SK-N-SH (cell line): ENCODE results near the gene MBOAT2. TPM values are rescaled to one million over a fixed set of nuclear protein-coding genes. Genes with fewer than 3 reads are reported as not detected.

Experiments
- CTCF ChIA-PET: fragments of 300-600, 350-600 bp; formaldehyde crosslinking; extraction: SDS; loops from one replicate; lab custom pipeline; 2021; lab: Yijun Ruan, JAX
- POLR2A ChIA-PET: fragments of 350-600 bp; sonication (Branson Sonifier 250); formaldehyde crosslinking; extraction: SDS; loops from one replicate; lab custom pipeline; 2020; ENCODE audit warnings: antibody characterized with exemption, inconsistent platforms; lab: Yijun Ruan, JAX
- DNase-seq: peaks from one replicate; pipeline ENCODE4 v3.0.0; 2012
- H2AFZ ChIP-seq: fragments of 200-600 bp; sonication (generic); 2 replicates; pipeline ENCODE4 v1.8.1; 2016; ENCODE audit warnings: antibody characterized with exemption, mild to moderate bottlenecking, low read depth
- H3F3A ChIP-seq: fragments of 200-600 bp; sonication (generic); replicated peaks from 2 replicates; pipeline ENCODE3; 2016; ENCODE audit warnings: antibody characterized with exemption, mild to moderate bottlenecking; ENCODE audit not compliant: insufficient read depth
- H3K27ac ChIP-seq, 2 experiments: fragments of 200-500 bp in 1 of 2; fragments of 200-600 bp in 1 of 2; sonication (Bioruptor generic) in 1 of 2; sonication (generic), shearing (Covaris generic) in 1 of 2; 2 replicates each; pipeline versions ENCODE4 v1.5.1 to v1.6.1; 2014 to 2016; ENCODE audit warnings: low read depth in 2 of 2, inconsistent platforms in 1 of 2, low read length in 1 of 2, mild to moderate bottlenecking in 1 of 2, mixed read lengths in 1 of 2
- H3K27me3 ChIP-seq: fragments of 200-600 bp; sonication (generic), shearing (Covaris generic); 2 replicates; pipeline ENCODE4 v1.6.1; 2016; ENCODE audit warnings: mixed run types; ENCODE audit not compliant: insufficient read depth
- H3K36me3 ChIP-seq, 2 experiments: fragments of 200-500 bp in 1 of 2; fragments of 200-600 bp in 1 of 2; sonication (Bioruptor generic) in 1 of 2; sonication (generic) in 1 of 2; replicated peaks in 1 of 2; 2 replicates each; pipeline versions ENCODE3 to v1.5.1; 2014 to 2016; ENCODE audit warnings: low read length in 1 of 2, mild to moderate bottlenecking in 1 of 2; ENCODE audit not compliant: insufficient read depth in 2 of 2, control insufficient read depth in 1 of 2
- H3K4me1 ChIP-seq, 2 experiments: fragments of 200-500 bp in 1 of 2; fragments of 200-600 bp in 1 of 2; sonication (Bioruptor generic) in 1 of 2; sonication (generic), shearing (Covaris generic) in 1 of 2; 2 replicates each; pipeline versions ENCODE4 v1.5.1 to v1.6.1; 2014 to 2016; ENCODE audit warnings: low read depth in 1 of 2, low read length in 1 of 2, mixed run types in 1 of 2; ENCODE audit not compliant: insufficient read depth in 2 of 2, control insufficient read depth in 1 of 2
- H3K4me2 ChIP-seq: fragments of 200-600 bp; sonication (generic), shearing (Covaris generic); 2 replicates; pipeline ENCODE4 v1.6.1; 2017; ENCODE audit warnings: mixed run types
- H3K4me3 ChIP-seq, 2 experiments: fragments of 200-500 bp in 1 of 2; fragments of 200-600 bp in 1 of 2; sonication (Bioruptor generic) in 1 of 2; sonication (generic), shearing (Covaris generic) in 1 of 2; 2 replicates each; pipeline versions ENCODE4 v1.5.1 to v1.8.1; 2014 to 2016; ENCODE audit warnings: low read depth in 2 of 2, inconsistent platforms in 1 of 2, low read length in 1 of 2, mild to moderate bottlenecking in 1 of 2, mixed read lengths in 1 of 2, moderate library complexity in 1 of 2
- H3K79me2 ChIP-seq: fragments of 200-600 bp; sonication (generic); 2 replicates; pipeline ENCODE4 v1.8.1; 2017; ENCODE audit warnings: mild to moderate bottlenecking; ENCODE audit not compliant: insufficient read depth
- H3K9ac ChIP-seq: fragments of 200-600 bp; sonication (generic); 2 replicates; pipeline ENCODE4 v1.6.1; 2017; ENCODE audit warnings: mixed run types
- H3K9me2 ChIP-seq: fragments of 200-600 bp; sonication (generic); 2 replicates; pipeline ENCODE4 v1.6.1; 2017; ENCODE audit warnings: mixed run types
- H3K9me3 ChIP-seq: fragments of 200-600 bp; sonication (generic); 2 replicates; pipeline ENCODE4 v1.6.1; 2017; ENCODE audit warnings: mixed run types, mild to moderate bottlenecking, moderate library complexity
- H4K20me1 ChIP-seq: fragments of 200-600 bp; sonication (generic); 2 replicates; pipeline ENCODE4 v1.6.1; 2017; ENCODE audit warnings: mild to moderate bottlenecking, mixed run types; ENCODE audit not compliant: insufficient read depth
- CHD2 ChIP-seq: fragments of 150-350 bp; IDR thresholded peaks from 2 replicates; pipeline ENCODE4 v1.6.1; 2018; ENCODE audit warnings: low read length; ENCODE audit not compliant: partially characterized antibody
- ELF1 ChIP-seq: IDR thresholded peaks from 2 replicates; pipeline ENCODE4 v1.4.0; 2012
- EP300 ChIP-seq, 2 experiments: IDR thresholded peaks; 2 replicates each; pipeline versions ENCODE4 v1.4.0 to v1.6.1; 2012; ENCODE audit warnings: borderline replicate concordance in 1 of 2, low read depth in 1 of 2, low read length in 1 of 2
- EZH2phosphoT487 ChIP-seq: fragments of 200-600 bp; sonication (generic); IDR thresholded peaks from 2 replicates; pipeline ENCODE4 v1.6.1; 2017; ENCODE audit warnings: low read depth, mixed run types, mild to moderate bottlenecking, antibody characterized with exemption, moderate library complexity, borderline replicate concordance
- FOSL2 ChIP-seq: IDR thresholded peaks from 2 replicates; pipeline ENCODE4 v1.4.0; 2012; ENCODE audit warnings: low read depth, mild to moderate bottlenecking, moderate library complexity, borderline replicate concordance
- FOXM1 ChIP-seq: IDR thresholded peaks from 2 replicates; pipeline ENCODE4 v1.4.0; 2012; ENCODE audit warnings: low read depth, mild to moderate bottlenecking
- GATA2 ChIP-seq: sonication (generic); formaldehyde crosslinking; IDR thresholded peaks from 2 replicates; pipeline ENCODE4 v1.5.0; 2020; ENCODE audit warnings: mild to moderate bottlenecking, missing genetic modification reagents
- IRF3 ChIP-seq: fragments of 150-350 bp; IDR thresholded peaks from 2 replicates; pipeline ENCODE4 v1.6.1; 2016; ENCODE audit warnings: mild to moderate bottlenecking, low read depth, low read length
- MAX ChIP-seq: IDR thresholded peaks from 2 replicates; pipeline ENCODE4 v1.4.0; 2012; ENCODE audit warnings: low read depth
- NRF1 ChIP-seq: IDR thresholded peaks from 2 replicates; pipeline ENCODE4 v1.6.1; 2012; ENCODE audit warnings: low read depth, mild to moderate bottlenecking, low read length
- POLR2AphosphoS5 ChIP-seq: IDR thresholded peaks from 2 replicates; pipeline ENCODE4 v1.6.1; 2012; ENCODE audit warnings: low read depth, low read length
- RAD21 ChIP-seq: IDR thresholded peaks from 2 replicates; pipeline ENCODE4 v1.6.1; 2012; ENCODE audit warnings: mild to moderate bottlenecking, low read length
- RFX5 ChIP-seq: IDR thresholded peaks from 2 replicates; pipeline ENCODE4 v1.6.1; 2012; ENCODE audit warnings: mild to moderate bottlenecking, improper control_type of control experiment, low read length
- RXRA ChIP-seq: IDR thresholded peaks from 2 replicates; pipeline ENCODE4 v1.4.0; 2012; ENCODE audit warnings: low read depth, mild to moderate bottlenecking, borderline replicate concordance
- SIN3A ChIP-seq: IDR thresholded peaks from 2 replicates; pipeline ENCODE4 v1.6.1; 2012; ENCODE audit warnings: low read depth, mild to moderate bottlenecking, low read length, moderate library complexity, borderline replicate concordance
- TAF1 ChIP-seq: IDR thresholded peaks from 2 replicates; pipeline ENCODE4 v1.6.1; 2012; ENCODE audit warnings: low read depth, mild to moderate bottlenecking, low read length, moderate library complexity, borderline replicate concordance
- TCF12 ChIP-seq: IDR thresholded peaks from 2 replicates; pipeline ENCODE4 v1.4.0; 2012
- TEAD4 ChIP-seq: IDR thresholded peaks from 2 replicates; pipeline ENCODE4 v1.4.0; 2012; ENCODE audit warnings: mild to moderate bottlenecking, borderline replicate concordance; ENCODE audit not compliant: insufficient read depth
- WGBS: methylation state at CpG from one replicate; pipeline ENCODE4 v1.1.6; 2017; ENCODE audit warnings: low lambda C conversion rate; 5-methylcytosine and 5-hydroxymethylcytosine counted together
- polyA plus RNA-seq, 3 experiments: library from polyadenylated mRNA; depleted of rRNA; stranded (reverse); fragments of >200 nt; gene quantifications; 2 replicates each; pipeline ENCODE4 v1.2.3, GENCODE V29; 2012
- TF ChIP-seq, protein P1 (sequence below): fragments of 150-350 bp; IDR thresholded peaks from 2 replicates; pipeline ENCODE4 v1.6.1; 2017; ENCODE audit warnings: antibody characterized with exemption, low read length, low read depth, borderline replicate concordance
- TF ChIP-seq, protein P2 (sequence below): IDR thresholded peaks from 2 replicates; pipeline ENCODE4 v1.4.0; 2012; ENCODE audit warnings: low read depth, borderline replicate concordance

MBOAT2 gene
- polyA plus RNA-seq, 1 of the 3 experiments (the other 2 are of a cell fraction): 33.9 TPM

- no peak overlapping the region for H3K9ac ChIP-seq
- 90% methylated on average over 4 of the region's 4 CpGs for WGBS
- H3F3A ChIP-seq: no peaks in the 10 kb centered on the region
- peaks cover 4% of the 10 kb centered on the region; the same call in 1 of the 2 replicates for H3K79me2 ChIP-seq
- ChIA-PET POLR2A (no interaction called here), CTCF (no interaction called here)
- H3K9me2 ChIP-seq: no peaks in the 10 kb centered on the region
- H3K4me1 ChIP-seq: peaks cover 0 to 2% of the 10 kb centered on the region in 2 experiments; a peak in 1 of 4 replicates
- H3K27ac ChIP-seq: no peak overlapping the region
- no peaks in the 10 kb centered on the region for H4K20me1 ChIP-seq
- H3K27me3 ChIP-seq: no peaks in the 10 kb centered on the region
- TF ChIP-seq GATA2 (CRISPR knock-in tag): no peak
- TF ChIP-seq EZH2phosphoT487: no peak
- TF ChIP-seq TEAD4: no peak
- no peak for TF ChIP-seq POLR2AphosphoS5
- TF ChIP-seq NRF1: no peak
- no peak for TF ChIP-seq ELF1
- TF ChIP-seq FOSL2: no peak
- no peak for TF ChIP-seq FOXM1
- no peak for TF ChIP-seq RFX5
- TF ChIP-seq TAF1: no peak
- no peak for TF ChIP-seq RXRA
- no peak for TF ChIP-seq MAX
- TF ChIP-seq, protein P1, sequence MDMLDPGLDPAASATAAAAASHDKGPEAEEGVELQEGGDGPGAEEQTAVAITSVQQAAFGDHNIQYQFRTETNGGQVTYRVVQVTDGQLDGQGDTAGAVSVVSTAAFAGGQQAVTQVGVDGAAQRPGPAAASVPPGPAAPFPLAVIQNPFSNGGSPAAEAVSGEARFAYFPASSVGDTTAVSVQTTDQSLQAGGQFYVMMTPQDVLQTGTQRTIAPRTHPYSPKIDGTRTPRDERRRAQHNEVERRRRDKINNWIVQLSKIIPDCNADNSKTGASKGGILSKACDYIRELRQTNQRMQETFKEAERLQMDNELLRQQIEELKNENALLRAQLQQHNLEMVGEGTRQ: no peak
- no peak for TF ChIP-seq SIN3A
- TF ChIP-seq RAD21: no peak
- H3K4me3 ChIP-seq: no peak overlapping the region
- H2AFZ ChIP-seq: no peak overlapping the region
- no peaks in the 10 kb centered on the region for H3K36me3 ChIP-seq
- H3K4me2 ChIP-seq: no peak overlapping the region
- no peaks in the 10 kb centered on the region for H3K9me3 ChIP-seq
- no peak for DNase-seq
Observed at GRCh38 chr2:8841932-8842331, 161.6 kb downstream of the MBOAT2 start.

- CTCF ChIA-PET: interaction anchor here (0.7 kb wide), 1 partner anchor 16 kb away, joined by 4 read pairs; no protein-coding TSS in a partner anchor
- Histone ChIP-seq H3K4me3 (no peak overlapping the region), H3K36me3 (no peaks in the 10 kb centered on the region), H3F3A (no peaks in the 10 kb centered on the region), H3K27me3 (no peaks in the 10 kb centered on the region), H4K20me1 (no peaks in the 10 kb centered on the region), H3K9me2 (no peaks in the 10 kb centered on the region), H2AFZ (no peak overlapping the region), H3K4me2 (no peak overlapping the region), H3K79me2 (peaks cover 18% of the 10 kb centered on the region), H3K9ac (no peak overlapping the region), H3K9me3 (no peaks in the 10 kb centered on the region), H3K4me1 (peaks cover 0 to 8% of the 10 kb centered on the region in 2 experiments; a peak in 1 of 4 replicates), H3K27ac (no peak overlapping the region)
- POLR2A ChIA-PET: no interaction called here
- no peak for TF ChIP-seq GATA2 (CRISPR knock-in tag)
- TF ChIP-seq, protein P2, sequence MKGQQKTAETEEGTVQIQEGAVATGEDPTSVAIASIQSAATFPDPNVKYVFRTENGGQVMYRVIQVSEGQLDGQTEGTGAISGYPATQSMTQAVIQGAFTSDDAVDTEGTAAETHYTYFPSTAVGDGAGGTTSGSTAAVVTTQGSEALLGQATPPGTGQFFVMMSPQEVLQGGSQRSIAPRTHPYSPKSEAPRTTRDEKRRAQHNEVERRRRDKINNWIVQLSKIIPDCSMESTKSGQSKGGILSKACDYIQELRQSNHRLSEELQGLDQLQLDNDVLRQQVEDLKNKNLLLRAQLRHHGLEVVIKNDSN: no peak
- no peak for TF ChIP-seq TAF1
- no peak for TF ChIP-seq EP300 (IDR thresholded peaks at IDR 0.05; ENCODE audit: borderline replicate concordance in 1 of 2, low read depth in 1 of 2, low read length in 1 of 2)
- TF ChIP-seq IRF3: no peak
- TF ChIP-seq TCF12: no peak
- TF ChIP-seq CHD2: no peak
- no peak for TF ChIP-seq NRF1
- TF ChIP-seq, protein P1: no peak
- 79% methylated on average over 11 of the region's 12 CpGs for WGBS
- no peak for DNase-seq
Observed at GRCh38 chr2:8840475-8841091, 162.9 kb downstream of the MBOAT2 start.
